IMR-90 (cell line): Measurements from ENCODE around the gene FBXO9.

Experiments used
- CTCF ChIP-seq: conservative IDR thresholded peaks from 2 replicates; pipeline ENCODE4 v1.5.1; 2012; ENCODE audit warnings: mild to moderate bottlenecking, low read depth, low read length, improper control_type of control experiment
- MXI1 ChIP-seq: IDR thresholded peaks from 2 replicates; pipeline ENCODE4 v1.6.1; 2012; ENCODE audit warnings: low read depth, mild to moderate bottlenecking, low read length, moderate library complexity, borderline replicate concordance
- USF2 ChIP-seq: fragments of 150-350 bp; IDR thresholded peaks from 2 replicates; pipeline ENCODE4 v1.6.1; 2017; ENCODE audit warnings: mild to moderate bottlenecking, antibody characterized with exemption, low read length, low read depth

GRCh38 chr6:53130569-53131290, 65.5 kb downstream of the FBXO9 start:
- TF ChIP-seq MXI1 (no peak), CTCF (no peak), USF2 (no peak)
